ENCODE data around the gene NRCAM.

Gene NRCAM

GRCh38 chr7:108178398-108178797 lies 277.8 kb downstream of the NRCAM start:
- Histone ChIP-seq H3K4me3 (ENCODE audit: low read depth, low read length) (no peak overlapping the region), H3K36me3 (ENCODE audit: control insufficient read depth in 2 of 2, insufficient read depth in 1 of 2, low read length in 2 of 2) (peaks cover 0 to 4% of the 10 kb centered on the region in 2 experiments; a peak in 1 of 3 replicates), H3K27ac (ENCODE audit: extremely low read depth, low read depth, low read length) (no peak overlapping the region), H3K4me1 (ENCODE audit: control insufficient read depth, insufficient read depth, low read length) (no peaks in the 10 kb centered on the region), H3K9me3 (ENCODE audit: control insufficient read depth, insufficient read depth, low read depth, low read length) (no peaks in the 10 kb centered on the region)
- TF ChIP-seq ZXDB (tag by site-specific recombination; IDR thresholded peaks at IDR 0.05) (no peak), KLF17 (tag by site-specific recombination; IDR thresholded peaks at IDR 0.05) (no peak), ZNF560 (tag by site-specific recombination; IDR thresholded peaks at IDR 0.05; ENCODE audit: borderline replicate concordance) (no peak), ZNF571 (tag by site-specific recombination; IDR thresholded peaks at IDR 0.05) (no peak), ZNF132 (tag by site-specific recombination; IDR thresholded peaks at IDR 0.05; ENCODE audit: borderline replicate concordance) (no peak), ZBTB10 (tag by site-specific recombination; IDR thresholded peaks at IDR 0.05) (no peak), ZNF521 (tag by site-specific recombination; IDR thresholded peaks at IDR 0.05) (no peak), ZNF214 (tag by site-specific recombination; IDR thresholded peaks at IDR 0.05; ENCODE audit: borderline replicate concordance) (no peak), CTCF (tag by site-specific recombination; IDR thresholded peaks at IDR 0.05) (no peak), ZNF549 (tag by site-specific recombination; IDR thresholded peaks at IDR 0.05) (no peak), HOXC10 (CRISPR knock-in tag; IDR thresholded peaks at IDR 0.05) (no peak), ZNF48 (tag by site-specific recombination; IDR thresholded peaks at IDR 0.05) (no peak), TSHZ1 (tag by site-specific recombination; IDR thresholded peaks at IDR 0.05; ENCODE audit: borderline replicate concordance) (no peak), ZNF362 (tag by site-specific recombination; IDR thresholded peaks at IDR 0.05) (no peak), ZNF426 (tag by site-specific recombination; IDR thresholded peaks at IDR 0.05) (no peak), MYNN (tag by site-specific recombination; IDR thresholded peaks at IDR 0.05; ENCODE audit: borderline replicate concordance) (no peak), HOXD13 (CRISPR knock-in tag; IDR thresholded peaks at IDR 0.05; ENCODE audit: borderline replicate concordance) (no peak), ZNF830 (tag by site-specific recombination; IDR thresholded peaks at IDR 0.05; ENCODE audit: low read depth) (no peak), ZNF26 (tag by site-specific recombination; IDR thresholded peaks at IDR 0.05) (no peak), ZBTB7A (tag by site-specific recombination; IDR thresholded peaks at IDR 0.05; ENCODE audit: low read depth) (no peak)
- CTCF ChIA-PET: interaction anchor here (0.6 to 3.3 kb wide), 7 partner anchors 11 to 319 kb away, joined by 3 to 18 read pairs (median 3); no protein-coding TSS in a partner anchor
- POLR2A ChIA-PET: no interaction called here
